Transverse colon (tissue), 4 donors: ENCODE results near the gene ARIH1. TPM values are rescaled to one million over a fixed set of nuclear protein-coding genes. Genes with fewer than 3 reads are reported as not detected.

Experiments
- DNase-seq: peaks from one replicate; pipeline ENCODE4 v3.0.0-alpha.2; 2019
- H3K27ac ChIP-seq, 4 donors: fragments of 200-600 bp; sonication (generic); 2 replicates each; pipeline ENCODE4 v1.5.1; 2016 to 2018; ENCODE audit warnings: inconsistent platforms in 4 of 4
- H3K27me3 ChIP-seq: fragments of 200-600 bp; sonication (generic); 2 replicates; pipeline ENCODE4 v1.5.1; 2017; ENCODE audit warnings: inconsistent platforms
- H3K36me3 ChIP-seq, 4 donors: fragments of 200-600 bp; sonication (generic); 2 replicates each; pipeline ENCODE4 v1.5.1; 2017 to 2019; ENCODE audit warnings: inconsistent platforms in 4 of 4
- H3K4me1 ChIP-seq, 4 donors: fragments of 200-600 bp; sonication (generic); 2 replicates each; pipeline ENCODE4 v1.5.1; 2017 to 2020; ENCODE audit warnings: inconsistent platforms in 4 of 4
- H3K4me3 ChIP-seq, 4 donors: fragments of 200-600 bp; sonication (generic); 1 replicate in 1 of 4; 2 replicates in 3 of 4; pipeline versions ENCODE4 v1.5.1 to v1.6.1; 2017 to 2019; ENCODE audit warnings: inconsistent platforms in 4 of 4
- H3K9me3 ChIP-seq, 2 donors: fragments of 200-600 bp; sonication (generic); 2 replicates each; pipeline ENCODE4 v1.5.1; 2017 to 2019; ENCODE audit warnings: inconsistent platforms in 2 of 2
- CTCF ChIP-seq, 5 experiments: fragments of 200-600 bp in 3 of 5; fragments of 450-650 bp in 2 of 5; sonication (generic) in 3 of 5; IDR thresholded peaks; 1 replicate in 2 of 5; 2 replicates in 3 of 5; pipeline ENCODE4 v1.5.1; 2016 to 2017; ENCODE audit warnings: antibody characterized with exemption in 5 of 5, inconsistent platforms in 3 of 5, mild to moderate bottlenecking in 2 of 5, moderate library complexity in 1 of 5
- EP300 ChIP-seq: sonication (generic); formaldehyde crosslinking; IDR thresholded peaks from one replicate; pipeline ENCODE4 v1.6.1; 2017; ENCODE audit warnings: antibody characterized with exemption, low read depth
- POLR2A ChIP-seq: fragments of 450-650 bp; IDR thresholded peaks from one replicate; pipeline ENCODE4 v1.6.1; 2016; ENCODE audit warnings: antibody characterized with exemption, mild to moderate bottlenecking, moderate library complexity
- POLR2AphosphoS5 ChIP-seq, 3 donors: sonication (generic); formaldehyde crosslinking; IDR thresholded peaks; one replicate each; pipeline ENCODE4 v1.6.1; 2016; ENCODE audit warnings: antibody characterized with exemption in 3 of 3
- WGBS, 2 donors: methylation state at CpG; one replicate each; pipeline ENCODE4 v1.1.5; 2018; ENCODE audit warnings: low coverage in 1 of 2; 5-methylcytosine and 5-hydroxymethylcytosine counted together
- in situ Hi-C, 4 donors: fragments of 200-750 bp; cut with MboI; loops; one replicate each; pipeline versions ENCODE4 v1.15.0 to v1.15.1; 2017; ENCODE audit warnings: low sequenced_read_pairs in 3 of 4, low pct_ligation_motif_present in 1 of 4, low pct_unique_long_range_greater_than_20kb in 1 of 4
- intact Hi-C: fragments of 100-400 bp; cut with DNase I; formaldehyde crosslinking; loops from one replicate; pipeline ENCODE4 v1.15.1; 2023; ENCODE audit warnings: low total_unique reads
- total RNA-seq, 4 donors: library from RNA; depleted of rRNA; stranded (reverse); fragments of >200 nt; gene quantifications; one replicate each; pipeline ENCODE4 v1.1.0, GENCODE V29; 2016

Gene ARIH1
- total RNA-seq, 4 donors from 2014 or later, result 15.7 to 108 (median 53.1) TPM

GRCh38 chr15:72487070-72487797, 13.1 kb downstream of the ARIH1 start:
- Histone ChIP-seq H3K4me1 (peaks cover 11 to 68% (median 21%) of the 10 kb centered on the region in 4 donors), H3K36me3 (no peaks in the 10 kb centered on the region), H3K27ac (peak overlapping the region in 1 of 4 donors; percentile 8), H3K4me3 (no peak overlapping the region), H3K27me3 (no peaks in the 10 kb centered on the region), H3K9me3 (no peaks in the 10 kb centered on the region)
- DNase-seq, result no peak
- 93 to 100% methylated on average over 1 of the region's 1 CpG for WGBS, 2 donors
- intact Hi-C loops (no loop called here), in situ Hi-C loops (no loop called here)
- TF ChIP-seq CTCF (IDR thresholded peaks at IDR 0.05) (no peak), EP300 (no peak), POLR2A (no peak), POLR2AphosphoS5 (IDR thresholded peaks at IDR 0.05) (no peak)

- TF ChIP-seq CTCF (IDR thresholded peaks at IDR 0.05) (no peak), EP300 (no peak), POLR2A (no peak), POLR2AphosphoS5 (IDR thresholded peaks at IDR 0.05) (no peak)
- peaks cover 17 to 70% (median 22%) of the 10 kb centered on the region in 4 donors for H3K4me1 ChIP-seq
- in situ Hi-C loops, result no loop called here
- no peaks in the 10 kb centered on the region for H3K27me3 ChIP-seq
- WGBS, 2 donors, result 96 to 100% methylated on average over 1 to 2 of the region's 2 CpGs
- DNase-seq, result no peak
- no peak overlapping the region for H3K4me3 ChIP-seq
- no peak overlapping the region for H3K27ac ChIP-seq
- intact Hi-C loops, result no loop called here
- no peaks in the 10 kb centered on the region for H3K36me3 ChIP-seq
- H3K9me3 ChIP-seq, result no peaks in the 10 kb centered on the region
These were observed 14.4 kb downstream of the ARIH1 start for GRCh38 chr15:72488558-72488957.

GRCh38 chr15:72489943-72490554, 15.9 kb downstream of the ARIH1 start:
- no peak for DNase-seq
- no peaks in the 10 kb centered on the region for H3K27me3 ChIP-seq
- intact Hi-C loops, result no loop called here
- WGBS, 2 donors, result 93 to 98% methylated on average over 3 to 7 of the region's 7 CpGs
- H3K36me3 ChIP-seq, result no peaks in the 10 kb centered on the region
- no peak overlapping the region for H3K4me3 ChIP-seq
- no peak overlapping the region for H3K27ac ChIP-seq
- no peaks in the 10 kb centered on the region for H3K9me3 ChIP-seq
- in situ Hi-C loops, result no loop called here
- TF ChIP-seq POLR2A (no peak), EP300 (no peak), POLR2AphosphoS5 (IDR thresholded peaks at IDR 0.05) (no peak), CTCF (IDR thresholded peaks at IDR 0.05) (no peak)
- H3K4me1 ChIP-seq, result peaks cover 17 to 84% (median 29%) of the 10 kb centered on the region in 4 donors

- no peaks in the 10 kb centered on the region for H3K27me3 ChIP-seq
- TF ChIP-seq EP300, result no peak
- no peak for TF ChIP-seq CTCF (IDR thresholded peaks at IDR 0.05)
- no peak for TF ChIP-seq POLR2AphosphoS5 (IDR thresholded peaks at IDR 0.05)
- TF ChIP-seq POLR2A, result no peak
- WGBS, 2 donors, result 30 to 54% methylated on average over 2 of the region's 2 CpGs
- in situ Hi-C loops, result no loop called here
- no peaks in the 10 kb centered on the region for H3K9me3 ChIP-seq
- no peak overlapping the region for H3K4me3 ChIP-seq
- DNase-seq, result no peak
- H3K4me1 ChIP-seq, result peaks cover 20 to 89% (median 29%) of the 10 kb centered on the region in 4 donors
- intact Hi-C loops, result no loop called here
- H3K27ac ChIP-seq, result no peak overlapping the region
- no peaks in the 10 kb centered on the region for H3K36me3 ChIP-seq
These were observed 17.6 kb downstream of the ARIH1 start for GRCh38 chr15:72491768-72492167.
